Activated naive CD8-positive, alpha-beta T cell treated with anti-CD3 and anti-CD28 coated beads, Interleukin-2, amount 10 ng/mL, durations not matched to agents 7 days and 5 days (primary cell): Measurements from ENCODE around the gene EXOC6. TPM values are rescaled to one million over a fixed set of nuclear protein-coding genes. Genes with fewer than 3 reads are reported as not detected.

ENCODE experiments used
- ATAC-seq: fragments of 150-1000 bp; cut with Tn5 transposase; one replicate; pipeline ENCODE4 v1.10.0; 2021; ENCODE audit warnings: low read depth, moderate library complexity
- POLR2A ChIA-PET: fragments of 350-600 bp; sonication (Branson Sonifier 250); formaldehyde crosslinking; loops from one replicate; lab custom pipeline; 2021; ENCODE audit warnings: antibody characterized with exemption; lab: Charles Lee
- DNase-seq: peaks from one replicate; pipeline ENCODE4 v3.0.0; 2021
- H3K27ac Mint-ChIP-seq: one replicate; pipeline ENCODE4 v1.8.0; 2022; ENCODE audit warnings: mild to moderate bottlenecking, mixed read lengths
- H3K27me3 Mint-ChIP-seq: one replicate; pipeline ENCODE4 v1.8.0; 2022; ENCODE audit warnings: mild to moderate bottlenecking, moderate library complexity, mixed read lengths
- H3K36me3 Mint-ChIP-seq: one replicate; pipeline ENCODE4 v1.8.0; 2021; ENCODE audit warnings: mild to moderate bottlenecking, mixed read lengths
- H3K4me1 Mint-ChIP-seq: one replicate; pipeline ENCODE4 v1.8.0; 2021; ENCODE audit warnings: mixed read lengths
- H3K4me3 Mint-ChIP-seq: one replicate; pipeline ENCODE4 v1.8.0; 2022; ENCODE audit warnings: mild to moderate bottlenecking, moderate library complexity, mixed read lengths
- H3K9me3 Mint-ChIP-seq: one replicate; pipeline ENCODE4 v1.8.0; 2021; ENCODE audit warnings: mixed read lengths
- total RNA-seq, 2 experiments: library from RNA; stranded (reverse); gene quantifications; one replicate each; pipeline ENCODE4 v1.2.3, GENCODE V29; 2021

Gene EXOC6
- total RNA-seq, 2 experiments from 2014 or later: 10.4 to 10.6 TPM

GRCh38 chr10:92868557-92868956 is 20.2 kb downstream of the EXOC6 start:
- H3K36me3 Mint-ChIP-seq: peaks cover 1% of the 10 kb centered on the region
- H3K27ac Mint-ChIP-seq: no peak overlapping the region
- no peaks in the 10 kb centered on the region for H3K9me3 Mint-ChIP-seq
- H3K4me1 Mint-ChIP-seq: peaks cover 4% of the 10 kb centered on the region
- POLR2A ChIA-PET: no interaction called here
- no peak for DNase-seq
- H3K4me3 Mint-ChIP-seq: no peak overlapping the region
- H3K27me3 Mint-ChIP-seq: no peaks in the 10 kb centered on the region
- ATAC-seq: no peak

- POLR2A ChIA-PET: no interaction called here
Measured at GRCh38 chr10:92873029-92873428, 24.7 kb downstream of the EXOC6 start.

GRCh38 chr10:92876509-92877036 is 28.3 kb downstream of the EXOC6 start:
- Mint-ChIP-seq H3K9me3 (no peaks in the 10 kb centered on the region), H3K4me3 (no peak overlapping the region), H3K27ac (no peak overlapping the region), H3K4me1 (peaks cover 21% of the 10 kb centered on the region), H3K27me3 (no peaks in the 10 kb centered on the region), H3K36me3 (no peaks in the 10 kb centered on the region)
- ATAC-seq (no peak), DNase-seq (no peak)
- POLR2A ChIA-PET: no interaction called here

More at GRCh38 chr10:92873029-92873428, 24.7 kb downstream of the EXOC6 start:
- ATAC-seq (no peak), DNase-seq (no peak)
- H3K27me3 Mint-ChIP-seq: no peaks in the 10 kb centered on the region
- H3K36me3 Mint-ChIP-seq: no peaks in the 10 kb centered on the region
- H3K9me3 Mint-ChIP-seq: no peaks in the 10 kb centered on the region
- no peak overlapping the region for H3K27ac Mint-ChIP-seq
- peaks cover 19% of the 10 kb centered on the region for H3K4me1 Mint-ChIP-seq
- no peak overlapping the region for H3K4me3 Mint-ChIP-seq

GRCh38 chr10:92880233-92880861 is 32.0 kb downstream of the EXOC6 start:
- Mint-ChIP-seq H3K27me3 (no peaks in the 10 kb centered on the region), H3K4me3 (no peak overlapping the region), H3K4me1 (peaks cover 15% of the 10 kb centered on the region), H3K9me3 (no peaks in the 10 kb centered on the region), H3K27ac (no peak overlapping the region), H3K36me3 (no peaks in the 10 kb centered on the region)
- DNase-seq: no peak
- no peak for ATAC-seq
- POLR2A ChIA-PET: no interaction called here

- Mint-ChIP-seq H3K4me1 (peaks cover 15% of the 10 kb centered on the region), H3K4me3 (no peak overlapping the region), H3K27me3 (no peaks in the 10 kb centered on the region), H3K36me3 (no peaks in the 10 kb centered on the region), H3K9me3 (no peaks in the 10 kb centered on the region), H3K27ac (no peak overlapping the region)
- DNase-seq (no peak), ATAC-seq (no peak)
- POLR2A ChIA-PET: no interaction called here
Measured at GRCh38 chr10:92880917-92881316, 32.6 kb downstream of the EXOC6 start.

- no peak for DNase-seq
- Mint-ChIP-seq H3K4me3 (no peak overlapping the region), H3K36me3 (no peaks in the 10 kb centered on the region), H3K27me3 (no peaks in the 10 kb centered on the region), H3K4me1 (no peaks in the 10 kb centered on the region), H3K27ac (no peak overlapping the region), H3K9me3 (no peaks in the 10 kb centered on the region)
- POLR2A ChIA-PET: no interaction called here
- ATAC-seq: no peak
Measured at GRCh38 chr10:92886334-92886961, 38.1 kb downstream of the EXOC6 start.

- Mint-ChIP-seq H3K9me3 (no peaks in the 10 kb centered on the region), H3K27ac (no peak overlapping the region), H3K36me3 (no peaks in the 10 kb centered on the region), H3K27me3 (no peaks in the 10 kb centered on the region), H3K4me3 (no peak overlapping the region), H3K4me1 (no peaks in the 10 kb centered on the region)
- DNase-seq: no peak
- POLR2A ChIA-PET: no interaction called here
- ATAC-seq: no peak
Measured at GRCh38 chr10:92890471-92890870, 42.2 kb downstream of the EXOC6 start.

GRCh38 chr10:92891885-92892690 is 43.8 kb downstream of the EXOC6 start:
- no peak for ATAC-seq
- H3K27ac Mint-ChIP-seq: no peak overlapping the region
- no peaks in the 10 kb centered on the region for H3K36me3 Mint-ChIP-seq
- no peaks in the 10 kb centered on the region for H3K27me3 Mint-ChIP-seq
- POLR2A ChIA-PET: no interaction called here
- H3K4me1 Mint-ChIP-seq: no peaks in the 10 kb centered on the region
- H3K4me3 Mint-ChIP-seq: no peak overlapping the region
- H3K9me3 Mint-ChIP-seq: no peaks in the 10 kb centered on the region
- no peak for DNase-seq

GRCh38 chr10:92892691-92893054 is 44.4 kb downstream of the EXOC6 start:
- no peaks in the 10 kb centered on the region for H3K9me3 Mint-ChIP-seq
- DNase-seq: no peak
- no peaks in the 10 kb centered on the region for H3K4me1 Mint-ChIP-seq
- H3K4me3 Mint-ChIP-seq: no peak overlapping the region
- ATAC-seq: no peak
- POLR2A ChIA-PET: no interaction called here
- no peaks in the 10 kb centered on the region for H3K27me3 Mint-ChIP-seq
- H3K36me3 Mint-ChIP-seq: no peaks in the 10 kb centered on the region
- no peak overlapping the region for H3K27ac Mint-ChIP-seq

- POLR2A ChIA-PET: no interaction called here
- Mint-ChIP-seq H3K36me3 (no peaks in the 10 kb centered on the region), H3K9me3 (no peaks in the 10 kb centered on the region), H3K4me1 (no peaks in the 10 kb centered on the region), H3K4me3 (no peak overlapping the region), H3K27me3 (no peaks in the 10 kb centered on the region), H3K27ac (no peak overlapping the region)
- DNase-seq: no peak
- ATAC-seq: no peak
Measured at GRCh38 chr10:92894081-92894655, 45.8 kb downstream of the EXOC6 start.

- no peak for ATAC-seq
- no peaks in the 10 kb centered on the region for H3K27me3 Mint-ChIP-seq
- POLR2A ChIA-PET: no interaction called here
- DNase-seq: no peak
- no peak overlapping the region for H3K4me3 Mint-ChIP-seq
- H3K27ac Mint-ChIP-seq: no peak overlapping the region
- peaks cover 16% of the 10 kb centered on the region for H3K4me1 Mint-ChIP-seq
- peaks cover 5% of the 10 kb centered on the region for H3K36me3 Mint-ChIP-seq
- no peaks in the 10 kb centered on the region for H3K9me3 Mint-ChIP-seq
Measured at GRCh38 chr10:92897916-92898315, 49.6 kb downstream of the EXOC6 start.

GRCh38 chr10:92901819-92902251 is 53.5 kb downstream of the EXOC6 start:
- peak overlapping the region; percentile 74 for H3K4me3 Mint-ChIP-seq
- H3K4me1 Mint-ChIP-seq: peaks cover 16% of the 10 kb centered on the region
- POLR2A ChIA-PET: interaction anchor here (0.6 to 0.7 kb wide), 2 partner anchors 390 to 1729 kb away, joined by 3 to 4 read pairs; no protein-coding TSS in a partner anchor
- no peaks in the 10 kb centered on the region for H3K27me3 Mint-ChIP-seq
- H3K9me3 Mint-ChIP-seq: no peaks in the 10 kb centered on the region
- DNase-seq (no peak), ATAC-seq (peak; percentile 92)
- peaks cover 20% of the 10 kb centered on the region for H3K36me3 Mint-ChIP-seq
- H3K27ac Mint-ChIP-seq: peak overlapping the region; percentile 78

- ATAC-seq: no peak
- Mint-ChIP-seq H3K9me3 (no peaks in the 10 kb centered on the region), H3K27ac (no peak overlapping the region), H3K36me3 (peaks cover 29% of the 10 kb centered on the region), H3K4me3 (no peak overlapping the region), H3K27me3 (no peaks in the 10 kb centered on the region), H3K4me1 (peaks cover 16% of the 10 kb centered on the region)
- POLR2A ChIA-PET: no interaction called here
- DNase-seq: no peak
Measured at GRCh38 chr10:92903633-92904032, 55.3 kb downstream of the EXOC6 start.
